Measurements from ENCODE around the gene MAP1B.

MAP1B gene

DNA sequence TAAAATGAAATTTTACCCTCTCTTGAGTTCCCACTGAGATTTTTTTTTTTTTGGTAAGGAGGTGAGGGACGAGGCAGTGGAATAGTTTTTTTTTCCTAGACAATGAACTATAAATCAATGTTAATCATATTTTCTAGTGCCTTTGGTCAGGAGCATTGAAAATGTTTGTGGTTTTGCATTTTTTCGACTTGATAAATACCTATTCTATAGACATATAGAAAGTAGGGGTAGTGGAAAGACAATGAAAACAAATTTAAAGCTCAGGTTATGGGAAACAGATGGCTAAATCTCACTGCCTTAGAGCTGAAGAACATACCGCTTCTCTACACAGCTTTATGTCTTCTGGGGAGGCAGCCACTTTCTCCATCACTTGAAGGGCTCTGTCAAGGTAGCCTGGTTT lies 118.5 kb downstream of the MAP1B start:
- DNase-seq (ENCODE audit: low spot score), result no peak

DNA sequence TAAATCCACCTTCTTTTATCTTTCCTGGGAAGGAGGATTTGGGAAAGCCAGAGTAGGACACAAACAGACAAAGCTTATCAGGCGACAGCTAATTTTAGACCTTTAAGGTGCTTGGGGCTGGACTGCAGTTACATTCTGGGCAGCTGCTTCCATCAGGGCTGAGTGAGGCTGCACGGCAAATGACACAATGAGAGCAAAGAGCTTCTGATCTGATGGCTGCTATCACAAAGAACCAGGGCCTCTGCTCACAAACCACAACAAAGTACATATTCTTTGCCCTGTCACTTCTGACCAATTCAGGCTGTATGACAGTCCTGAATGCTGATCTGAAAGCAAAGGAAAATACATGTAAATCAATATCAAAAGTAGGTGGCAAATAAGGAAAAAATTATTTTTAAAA lies 119.7 kb downstream of the MAP1B start:
- no peak for DNase-seq (ENCODE audit: low spot score)

DNA sequence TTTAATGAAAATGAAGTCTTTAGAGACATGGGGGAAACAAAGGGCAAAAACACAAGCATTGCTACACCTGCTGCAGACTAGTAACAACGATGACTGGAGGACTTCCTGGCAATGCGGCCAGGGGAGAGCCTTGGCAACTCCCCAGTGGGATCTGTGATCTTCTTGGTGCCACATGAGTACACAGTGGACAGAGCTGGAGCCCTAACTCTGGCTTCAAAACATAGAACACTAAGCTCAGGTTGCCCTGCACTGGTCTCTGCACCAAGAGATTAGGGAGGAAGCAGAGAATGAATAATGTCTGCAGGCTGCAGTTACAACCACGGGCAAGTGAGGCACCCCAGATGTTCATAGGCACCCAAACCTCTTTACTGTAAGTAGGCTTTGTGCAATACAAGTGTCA lies 121.7 kb downstream of the MAP1B start:
- DNase-seq (ENCODE audit: low spot score), result no peak

DNA sequence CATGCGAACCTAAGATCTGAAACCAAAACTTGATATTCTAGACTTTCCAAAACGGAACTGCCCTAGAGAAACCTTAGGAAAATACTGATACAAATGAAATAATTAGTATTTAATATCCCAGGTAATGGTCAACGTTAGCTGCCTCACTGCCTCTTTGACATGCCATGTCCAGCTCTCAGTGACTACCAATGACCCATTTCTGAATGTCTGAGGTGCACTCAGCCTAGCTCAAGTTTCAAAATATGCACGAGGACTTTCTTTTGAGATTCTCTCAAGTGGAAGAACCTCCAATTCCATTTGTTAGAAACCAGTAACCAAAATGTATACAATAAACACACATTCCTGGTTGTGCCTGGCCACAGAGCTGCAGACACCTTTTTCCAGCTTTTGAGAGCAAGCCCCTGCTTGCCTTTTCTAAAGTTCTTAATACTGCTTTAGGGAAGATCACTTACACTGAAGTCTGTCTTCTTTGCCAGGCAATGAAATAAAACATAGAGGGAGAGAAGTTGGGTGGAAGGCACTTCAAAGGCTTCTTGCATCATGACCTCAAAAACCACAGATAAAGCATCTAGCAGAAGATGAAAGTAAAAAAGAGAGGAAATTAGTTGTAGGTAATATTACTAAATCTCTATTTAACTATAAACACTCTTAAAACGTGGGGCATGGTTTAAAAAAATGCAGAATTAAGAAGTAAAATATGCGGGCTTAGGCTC lies 124.9 kb downstream of the MAP1B start:
- peak; percentile 64 for DNase-seq (ENCODE audit: low spot score)

DNA sequence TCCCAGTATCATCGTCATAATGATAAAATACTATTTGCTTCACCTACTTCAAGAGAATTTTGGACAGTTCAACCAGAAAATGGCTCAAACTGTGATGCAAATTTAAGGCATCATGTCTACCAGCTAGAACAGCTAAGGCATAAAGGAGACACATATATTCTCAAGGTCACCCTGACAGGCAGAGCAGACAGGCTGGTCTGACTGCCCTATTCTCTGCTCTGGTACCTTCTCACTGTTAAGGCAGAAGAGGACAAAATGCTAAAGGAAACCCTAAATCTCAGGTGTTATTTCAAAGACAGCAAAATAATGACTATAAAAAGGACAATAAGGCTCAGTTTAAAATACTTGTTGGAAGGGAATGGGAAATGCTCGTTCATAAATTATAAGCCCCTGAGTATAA lies 125.6 kb downstream of the MAP1B start:
- no peak for DNase-seq (ENCODE audit: low spot score)

DNA sequence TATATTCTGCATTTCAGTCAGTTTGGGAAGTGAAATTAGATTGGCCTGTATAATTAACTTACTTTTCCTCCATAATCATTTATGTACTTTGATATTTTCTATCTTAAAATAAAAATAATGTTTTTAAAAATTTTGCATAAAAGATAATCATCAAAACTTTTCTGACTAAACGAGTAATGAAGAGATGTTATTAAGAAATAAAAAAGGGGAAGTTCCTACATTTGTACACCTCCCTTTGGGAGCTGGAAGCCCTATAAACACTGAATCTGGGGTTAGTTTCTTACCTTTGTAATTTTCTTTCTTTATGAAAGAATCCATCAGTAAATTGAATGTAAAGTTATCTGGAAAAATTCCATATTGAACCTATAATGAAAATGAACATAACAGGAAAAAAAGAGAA lies 126.6 kb downstream of the MAP1B start:
- no peak for DNase-seq (ENCODE audit: low spot score)

DNA sequence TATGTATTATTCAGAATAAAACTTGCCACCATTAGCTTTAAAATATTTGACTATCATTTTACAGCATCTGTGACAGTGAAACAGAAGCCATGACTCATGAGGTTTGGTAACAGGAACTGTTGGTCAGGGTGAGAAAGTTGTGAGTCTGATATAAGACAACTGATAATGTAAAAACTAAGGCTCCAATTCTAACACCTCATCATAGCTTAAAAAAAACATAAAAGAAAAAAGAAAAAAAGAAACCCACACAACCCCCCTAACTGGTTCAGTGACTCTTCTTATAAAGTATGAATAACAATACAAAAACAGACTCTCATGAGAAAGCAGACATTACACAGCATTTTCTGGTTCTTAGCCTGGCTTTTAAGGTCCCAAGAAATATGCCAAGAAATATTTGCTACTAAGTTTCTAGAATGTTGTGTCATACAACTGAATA lies 127.0 kb downstream of the MAP1B start:
- peak; percentile 81 for DNase-seq (ENCODE audit: low spot score)

DNA sequence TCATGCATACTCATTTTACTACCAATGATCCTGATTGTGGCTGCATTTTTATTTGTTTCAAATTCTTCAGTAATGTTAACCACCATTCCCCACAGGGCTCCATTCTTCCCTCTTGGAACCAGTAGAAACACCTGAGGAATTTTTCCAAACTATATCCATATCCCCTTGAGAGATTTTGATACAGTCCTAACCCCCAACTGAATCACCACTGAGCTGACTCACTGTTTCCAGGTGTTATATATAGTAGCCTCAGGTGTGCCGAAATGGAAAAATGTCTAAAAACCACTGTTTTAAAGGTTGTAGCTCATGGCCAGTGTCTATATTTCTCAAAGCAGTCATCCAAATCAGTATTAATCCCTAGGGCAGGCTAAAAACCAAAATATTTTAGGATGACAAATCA lies 127.6 kb downstream of the MAP1B start:
- no peak for DNase-seq (ENCODE audit: low spot score)

DNA sequence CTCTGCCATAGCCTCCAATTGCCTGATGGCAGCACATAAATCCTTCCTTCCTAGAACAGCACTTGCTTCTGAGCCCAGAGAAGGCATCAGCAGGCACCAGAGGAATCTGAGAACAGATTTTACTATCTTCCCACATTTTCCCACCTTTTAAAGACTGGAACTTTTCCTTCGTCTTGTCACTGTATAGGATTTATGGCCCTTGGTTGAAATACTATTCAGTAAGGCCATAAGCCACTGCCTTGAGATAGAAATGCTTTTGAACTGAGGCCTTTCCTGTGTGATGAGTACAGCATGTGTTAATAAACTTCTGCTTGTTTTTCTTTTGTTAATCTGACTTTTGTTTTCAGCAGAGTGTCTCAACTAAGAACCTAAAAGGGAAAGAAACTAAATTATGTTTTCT lies 128.4 kb downstream of the MAP1B start:
- no peak for DNase-seq (ENCODE audit: low spot score)

DNA sequence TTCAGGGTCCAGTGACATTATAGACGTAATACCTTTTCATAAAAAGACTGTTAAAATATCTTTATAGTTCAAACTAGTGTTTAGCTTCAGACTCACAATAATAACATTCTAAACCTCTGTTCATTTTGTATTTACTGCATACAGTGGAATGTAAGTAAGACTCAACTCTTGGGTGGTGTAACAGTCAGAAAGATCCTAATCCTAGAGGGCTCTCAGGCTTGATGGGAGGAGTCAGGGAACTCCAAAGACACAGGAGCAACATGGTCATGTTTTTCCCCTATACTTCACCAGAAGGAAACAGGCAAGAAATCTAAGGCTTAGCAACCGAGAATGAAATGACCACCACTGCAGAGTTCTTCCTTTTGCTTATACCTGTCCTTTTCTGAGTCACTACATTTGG lies 130.1 kb downstream of the MAP1B start:
- no peak for DNase-seq (ENCODE audit: low spot score)

DNA sequence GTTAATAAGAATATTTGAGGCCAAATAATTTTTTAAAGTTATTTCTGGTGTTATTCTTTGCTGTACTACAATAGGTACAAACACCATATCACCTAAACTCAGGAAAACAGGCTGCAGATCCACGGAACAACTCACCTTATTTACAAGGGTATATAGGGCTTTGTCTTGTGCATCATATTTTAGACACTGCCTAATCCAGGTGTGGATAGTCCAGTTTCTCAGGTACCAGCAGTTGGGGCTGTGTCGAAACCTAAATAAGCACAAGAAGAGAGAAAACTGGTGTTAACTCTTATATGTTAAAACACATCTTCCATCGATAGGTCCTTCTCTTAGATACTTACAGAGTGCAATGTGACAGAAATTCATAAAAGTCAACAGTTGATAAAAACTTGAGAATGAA lies 130.6 kb downstream of the MAP1B start:
- no peak for DNase-seq (ENCODE audit: low spot score)

DNA sequence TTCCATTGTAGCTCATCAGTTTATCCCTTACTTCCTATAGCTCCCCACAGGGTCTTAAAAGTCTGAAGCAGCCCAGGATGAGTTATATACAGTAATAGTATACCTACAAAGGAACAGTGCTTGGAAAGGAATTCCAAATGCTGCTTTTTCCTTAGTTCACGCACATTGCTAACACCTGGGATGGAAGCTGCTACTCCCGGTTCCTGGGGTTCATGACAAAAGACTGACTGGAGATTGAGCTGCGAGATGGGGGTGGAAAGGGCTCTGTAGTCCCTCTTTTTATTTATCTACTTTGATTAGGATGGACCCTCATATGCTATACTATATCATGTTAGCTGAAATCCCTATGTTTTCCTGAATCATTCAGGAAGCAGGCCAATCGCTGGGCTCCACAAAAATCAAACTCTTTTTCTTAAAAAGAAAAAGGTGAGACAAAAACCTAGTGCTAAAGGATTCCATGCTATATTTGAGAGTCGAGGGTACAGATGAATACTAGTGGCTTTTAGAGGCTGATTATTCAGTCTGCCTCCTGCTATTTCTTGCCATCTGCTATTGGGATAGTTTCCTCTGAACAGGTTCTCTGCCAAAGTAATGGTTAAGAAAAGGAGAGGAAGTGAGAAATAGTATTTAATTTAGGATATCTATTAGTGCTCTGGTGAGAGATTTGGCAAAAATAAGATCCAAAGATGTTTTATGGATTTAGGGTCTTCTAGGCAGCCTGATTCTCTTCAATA lies 131.6 kb downstream of the MAP1B start:
- DNase-seq (ENCODE audit: low spot score), result no peak

DNA sequence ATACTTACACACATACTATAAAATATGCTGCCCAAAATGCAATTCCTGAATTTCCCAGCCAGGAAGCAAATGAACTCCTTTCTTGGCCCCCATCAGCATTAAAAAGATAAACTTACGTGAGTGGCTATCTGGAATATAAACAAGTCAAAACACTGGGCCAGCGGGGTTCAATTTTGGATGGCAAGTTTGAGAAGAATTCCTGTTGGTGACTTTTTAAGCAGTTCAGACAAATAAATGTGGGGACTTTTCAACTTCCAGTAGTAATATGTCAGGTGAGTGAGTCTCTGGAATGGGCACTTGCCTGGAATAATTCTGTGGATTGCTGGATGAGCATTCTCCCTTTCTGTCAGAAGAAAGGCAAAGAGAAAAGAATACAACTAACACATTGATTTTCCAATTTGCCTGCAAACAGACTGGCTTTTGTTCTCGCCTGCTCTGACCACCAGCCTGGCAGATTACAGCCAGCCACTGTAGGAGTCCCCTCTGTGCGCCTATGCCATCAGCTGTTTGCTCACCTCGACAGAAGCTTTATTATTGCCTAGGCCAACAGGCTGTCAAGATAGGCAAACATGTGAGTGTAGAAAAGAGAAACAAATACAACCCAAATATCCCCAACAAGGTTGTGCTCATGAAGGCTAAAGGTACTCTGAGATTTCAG lies 134.2 kb downstream of the MAP1B start:
- no peak for DNase-seq (ENCODE audit: low spot score)

DNA sequence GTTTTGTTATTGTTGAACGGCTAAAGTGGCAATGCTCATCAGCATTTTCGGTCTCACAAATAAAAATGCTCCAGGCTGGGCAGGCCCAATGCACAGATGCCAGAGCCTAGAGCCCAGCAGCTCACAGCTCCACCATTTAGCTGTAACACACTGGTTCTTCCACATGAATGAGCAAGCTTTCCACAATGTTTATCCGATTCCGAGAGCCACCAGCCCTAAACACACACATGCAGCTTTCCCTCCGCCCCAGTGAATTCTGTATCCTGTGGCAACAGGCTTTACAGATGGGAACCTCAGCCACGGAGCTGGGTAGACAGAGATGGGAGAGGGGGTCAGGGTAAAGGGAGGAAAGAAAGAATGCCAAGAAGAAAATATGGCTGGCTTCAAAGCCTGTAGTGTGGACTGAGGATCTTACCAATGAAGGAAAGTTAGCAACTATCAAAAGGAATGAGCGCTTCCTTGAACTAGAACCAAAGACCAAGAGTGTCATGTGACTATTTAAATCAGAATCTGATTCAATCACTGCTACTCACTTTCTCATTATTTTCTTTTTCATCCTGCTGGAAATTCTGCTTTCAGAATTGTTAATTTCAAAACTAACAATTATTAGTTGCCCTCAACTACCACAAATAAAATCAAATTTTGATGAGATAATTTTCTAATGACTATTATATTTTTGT lies 135.7 kb downstream of the MAP1B start:
- no peak for DNase-seq (ENCODE audit: low spot score)

DNA sequence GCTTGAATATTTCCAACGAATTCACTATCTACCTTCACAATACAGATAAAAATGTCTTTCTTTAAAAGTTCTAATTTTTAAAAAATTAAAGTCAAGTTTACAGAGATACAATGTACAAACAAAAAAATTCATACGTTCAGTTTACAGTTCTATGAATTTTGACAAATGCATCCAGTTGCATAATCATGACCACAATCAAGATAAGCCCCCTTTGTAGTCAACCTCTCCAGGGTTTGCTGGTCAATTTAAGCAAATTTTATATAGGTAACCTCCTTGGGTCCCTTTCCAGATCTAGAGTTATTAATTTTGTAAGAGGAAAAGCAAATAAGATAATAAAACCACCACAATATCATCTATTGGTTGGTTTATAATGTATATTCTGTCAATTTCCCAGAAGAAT lies 136.4 kb downstream of the MAP1B start:
- DNase-seq (ENCODE audit: low spot score), result no peak

DNA sequence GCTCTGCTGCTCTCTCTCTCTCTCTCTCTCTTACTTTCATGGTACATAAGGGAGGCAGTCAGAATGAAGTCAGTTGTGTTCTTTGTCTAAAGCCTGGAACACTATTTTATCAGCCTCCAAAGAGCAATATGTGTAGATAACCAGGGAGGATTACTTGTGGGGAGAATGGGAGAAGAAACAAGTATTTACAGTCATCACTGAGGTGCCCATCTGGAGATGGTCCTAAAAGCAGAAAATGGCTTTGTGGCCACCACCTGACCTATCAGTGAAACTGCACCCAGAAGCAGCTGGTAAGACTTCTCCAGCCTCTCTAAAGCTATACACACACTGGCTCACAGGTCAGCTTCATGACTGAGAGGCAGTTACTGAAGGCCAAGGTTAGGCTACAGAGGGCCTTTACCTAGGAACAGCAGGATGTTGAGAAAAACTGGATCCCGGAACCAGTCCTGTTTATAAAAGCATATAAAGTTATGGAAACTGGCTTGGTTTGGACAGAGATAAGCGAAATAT lies 137.6 kb downstream of the MAP1B start:
- DNase-seq (ENCODE audit: low spot score), result no peak

DNA sequence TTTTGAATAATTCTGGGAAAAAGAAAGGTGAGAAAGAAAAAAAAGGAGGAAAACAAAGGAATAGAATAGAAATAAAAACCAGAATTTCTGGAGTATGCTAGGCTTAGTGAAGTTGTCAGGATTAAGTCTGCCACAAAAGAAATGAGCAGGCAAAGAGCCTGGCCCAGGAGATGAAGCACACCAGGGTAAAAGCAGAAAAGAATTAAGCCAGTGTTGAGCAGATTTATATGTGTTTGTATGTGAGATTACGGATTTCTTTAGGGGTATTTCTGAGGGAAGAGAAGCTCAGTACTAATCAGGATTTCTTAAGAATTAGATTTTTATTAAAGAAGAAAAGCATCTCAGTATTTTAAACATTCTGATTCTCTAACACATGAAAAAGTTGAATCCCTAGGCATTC lies 138.3 kb downstream of the MAP1B start:
- no peak for DNase-seq (ENCODE audit: low spot score)

DNA sequence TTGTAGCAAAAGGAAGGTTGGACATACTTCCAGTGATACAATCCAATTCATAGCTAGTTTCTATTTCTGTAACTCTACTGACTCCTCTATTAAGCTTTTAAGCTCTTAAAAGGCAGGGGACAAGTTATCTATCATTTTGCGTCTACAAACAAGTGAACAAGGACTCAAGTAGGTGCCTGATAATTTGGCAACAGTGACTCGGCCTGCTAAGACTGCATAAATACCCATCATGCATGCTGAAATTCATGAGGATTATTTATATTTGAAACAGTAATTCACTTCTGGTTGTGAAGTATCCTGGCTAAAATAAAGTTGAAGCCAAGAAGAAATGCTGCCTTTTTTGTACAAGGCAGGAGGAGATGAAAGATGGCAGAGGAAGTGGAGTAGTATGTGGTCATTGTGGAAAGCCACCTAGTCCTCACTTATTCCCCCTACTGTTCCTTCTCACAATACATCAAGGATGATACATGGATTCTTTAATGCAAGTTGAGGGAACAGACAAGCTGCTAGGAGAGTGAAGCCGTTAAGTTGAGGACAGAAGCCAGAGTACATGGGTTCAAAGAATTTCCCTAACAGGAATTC lies 138.8 kb downstream of the MAP1B start:
- DNase-seq (ENCODE audit: low spot score), result peak; percentile 16

DNA sequence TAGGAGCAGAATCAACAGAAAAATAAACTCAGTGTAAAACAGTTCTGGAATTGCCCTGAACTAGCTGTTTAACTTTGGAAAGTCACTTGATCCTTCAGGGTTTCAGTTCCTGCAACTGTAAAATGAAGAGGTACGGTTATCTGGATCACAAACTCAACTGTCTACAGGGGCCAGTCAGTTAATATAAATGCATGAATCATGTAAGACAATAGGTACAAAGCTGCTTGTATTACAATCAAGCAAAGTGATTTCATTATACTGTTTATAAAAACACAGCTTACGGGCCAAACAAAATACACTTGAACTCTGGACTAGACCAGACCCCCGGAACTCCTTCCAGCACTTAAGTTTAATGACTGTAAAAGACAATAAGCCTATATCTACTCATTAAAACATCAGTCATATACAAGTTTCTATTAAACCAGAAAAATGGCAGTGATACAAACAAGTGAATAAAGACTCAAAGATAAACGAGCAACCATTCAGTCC lies 139.7 kb downstream of the MAP1B start:
- no peak for DNase-seq (ENCODE audit: low spot score)

DNA sequence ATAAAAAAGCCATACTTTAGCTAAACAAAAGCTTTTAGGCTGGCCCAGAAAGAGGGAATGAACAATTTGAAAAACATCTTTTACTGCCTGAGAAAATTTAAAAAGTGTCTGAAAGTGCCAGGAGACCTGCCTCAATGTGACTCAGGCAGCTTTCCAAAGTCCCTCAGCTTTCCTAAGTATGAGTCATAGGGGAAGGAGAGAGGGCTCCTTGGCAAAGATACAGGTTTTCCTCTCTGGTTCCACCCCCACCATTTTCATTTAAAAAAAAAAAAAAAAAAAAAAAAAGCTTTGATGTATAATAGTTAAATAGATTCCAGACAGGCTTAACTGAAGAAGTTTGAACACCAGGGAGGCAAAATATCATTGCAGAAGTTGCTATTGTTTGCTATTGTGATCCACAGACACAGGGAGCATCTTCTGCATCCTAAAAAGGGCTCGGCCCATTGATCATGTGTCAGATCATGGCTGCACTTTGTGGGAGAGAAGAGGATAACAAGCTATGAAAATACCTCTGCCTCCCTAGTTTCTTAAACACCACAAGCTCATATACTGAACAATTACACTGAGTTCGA lies 141.2 kb downstream of the MAP1B start:
- no peak for DNase-seq (ENCODE audit: low spot score)

DNA sequence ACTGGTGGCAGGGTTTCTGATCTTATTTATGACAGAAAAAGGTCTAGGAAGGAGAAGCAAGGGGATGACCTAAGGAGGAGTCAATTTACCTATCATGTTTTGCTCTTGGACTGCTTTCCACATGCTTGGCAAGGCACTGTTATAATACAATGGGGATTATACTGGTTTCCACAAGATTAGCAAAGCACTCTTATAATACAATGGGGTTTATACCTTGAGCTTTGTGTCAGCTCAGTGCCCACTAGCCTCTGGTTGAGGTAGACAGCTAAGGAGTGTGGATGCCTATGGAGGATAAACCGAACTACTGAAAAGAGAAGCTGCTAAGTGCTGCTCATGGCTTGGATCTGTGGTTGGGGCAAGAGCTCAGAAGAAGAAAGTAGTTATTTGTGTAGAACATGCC lies 144.1 kb downstream of the MAP1B start:
- no peak for DNase-seq (ENCODE audit: low spot score)

DNA sequence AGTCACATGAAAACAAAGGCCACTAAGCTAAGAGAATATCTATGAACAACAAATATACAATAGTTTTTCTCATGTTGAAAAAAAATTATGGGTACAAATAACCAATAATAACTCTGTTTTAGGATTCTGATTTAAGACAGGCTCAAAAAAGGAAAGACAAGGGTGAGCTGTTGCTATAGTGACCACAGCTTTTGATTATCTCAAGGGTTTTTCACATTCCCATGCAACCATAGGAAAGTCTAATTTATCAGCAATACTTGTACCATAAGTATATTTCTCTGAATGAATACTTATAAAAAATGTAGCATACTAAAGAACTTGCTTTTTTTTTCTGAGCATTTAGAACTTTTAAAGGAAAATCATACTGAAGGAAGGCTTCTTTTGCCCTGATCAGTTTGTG lies 144.7 kb downstream of the MAP1B start:
- no peak for DNase-seq (ENCODE audit: low spot score)
